ENCODE results near the gene CAMP.
"Not testable (repeated sequence)": the region's sequence is repeated elsewhere in the genome, so short reads cannot be mapped to it uniquely, and the experiment has no call there.

- TF ChIP-seq POLR2A (IDR thresholded peaks at IDR 0.05): not testable (repeated sequence)
- TF ChIP-seq, protein P1, sequence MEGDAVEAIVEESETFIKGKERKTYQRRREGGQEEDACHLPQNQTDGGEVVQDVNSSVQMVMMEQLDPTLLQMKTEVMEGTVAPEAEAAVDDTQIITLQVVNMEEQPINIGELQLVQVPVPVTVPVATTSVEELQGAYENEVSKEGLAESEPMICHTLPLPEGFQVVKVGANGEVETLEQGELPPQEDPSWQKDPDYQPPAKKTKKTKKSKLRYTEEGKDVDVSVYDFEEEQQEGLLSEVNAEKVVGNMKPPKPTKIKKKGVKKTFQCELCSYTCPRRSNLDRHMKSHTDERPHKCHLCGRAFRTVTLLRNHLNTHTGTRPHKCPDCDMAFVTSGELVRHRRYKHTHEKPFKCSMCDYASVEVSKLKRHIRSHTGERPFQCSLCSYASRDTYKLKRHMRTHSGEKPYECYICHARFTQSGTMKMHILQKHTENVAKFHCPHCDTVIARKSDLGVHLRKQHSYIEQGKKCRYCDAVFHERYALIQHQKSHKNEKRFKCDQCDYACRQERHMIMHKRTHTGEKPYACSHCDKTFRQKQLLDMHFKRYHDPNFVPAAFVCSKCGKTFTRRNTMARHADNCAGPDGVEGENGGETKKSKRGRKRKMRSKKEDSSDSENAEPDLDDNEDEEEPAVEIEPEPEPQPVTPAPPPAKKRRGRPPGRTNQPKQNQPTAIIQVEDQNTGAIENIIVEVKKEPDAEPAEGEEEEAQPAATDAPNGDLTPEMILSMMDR (IDR thresholded peaks at IDR 0.05): not testable (repeated sequence)
These were observed 47.9 kb downstream of the CAMP start for GRCh38 chr3:48271223-48271622.

All from body of pancreas (tissue), 4 donors.